Activated gamma-delta T cell treated with Interleukin-2 at 50 U/mL for 16 hours (primary cell): ENCODE data around the gene ZNF276.
"Not testable (repeated sequence)": the region's sequence is repeated elsewhere in the genome, so short reads cannot be mapped to it uniquely, and the experiment has no call there.

Experiments used
- DNase-seq: peaks from one replicate; pipeline ENCODE4 v3.0.0-alpha.2; 2020

Gene ZNF276

GRCh38 chr16:89697161-89697615 is 24.1 kb upstream of the ZNF276 start:
- no peak for DNase-seq

GRCh38 chr16:89697616-89698331 is 23.6 kb upstream of the ZNF276 start:
- no peak for DNase-seq

GRCh38 chr16:89698717-89699116 is 22.6 kb upstream of the ZNF276 start:
- not testable (repeated sequence) for DNase-seq

GRCh38 chr16:89699629-89700099 is 21.7 kb upstream of the ZNF276 start:
- not testable (repeated sequence) for DNase-seq

- DNase-seq, result peak; percentile 95
Observed at GRCh38 chr16:89700100-89700648, 21.2 kb upstream of the ZNF276 start.

- peak; percentile 42 for DNase-seq
Observed at GRCh38 chr16:89700649-89701424, 20.5 kb upstream of the ZNF276 start.

GRCh38 chr16:89701425-89702406 is 19.6 kb upstream of the ZNF276 start, which contains the start of gene SPATA2L:
SPATA2L (minus strand) TSS chr16:89701705; CDS start chr16:89701232, 473 bp downstream.
- peak; percentile 98 for DNase-seq

GRCh38 chr16:89704281-89704680 is 17.1 kb upstream of the ZNF276 start:
- DNase-seq, result no peak

GRCh38 chr16:89705006-89705405 is 16.3 kb upstream of the ZNF276 start:
- no peak for DNase-seq

GRCh38 chr16:89706518-89707260 is 14.6 kb upstream of the ZNF276 start:
- no peak for DNase-seq

- no peak for DNase-seq
Observed at GRCh38 chr16:89707695-89708094, 13.6 kb upstream of the ZNF276 start.

GRCh38 chr16:89708481-89708931 is 12.8 kb upstream of the ZNF276 start:
- no peak for DNase-seq

- DNase-seq, result no peak
Observed at GRCh38 chr16:89709166-89709565, 12.2 kb upstream of the ZNF276 start.

- DNase-seq, result no peak
Observed at GRCh38 chr16:89709716-89710432, 11.5 kb upstream of the ZNF276 start.

GRCh38 chr16:89710709-89711564 is 10.4 kb upstream of the ZNF276 start:
- no peak for DNase-seq

- peak; percentile 71 for DNase-seq
Observed at GRCh38 chr16:89711601-89712273, 9.6 kb upstream of the ZNF276 start.

GRCh38 chr16:89712274-89712781 is 9.0 kb upstream of the ZNF276 start:
- DNase-seq, result no peak

GRCh38 chr16:89716493-89716892 is 4.8 kb upstream of the ZNF276 start:
- DNase-seq, result no peak
